ENCODE results near the gene KRT4.

The KRT4 gene

DNA sequence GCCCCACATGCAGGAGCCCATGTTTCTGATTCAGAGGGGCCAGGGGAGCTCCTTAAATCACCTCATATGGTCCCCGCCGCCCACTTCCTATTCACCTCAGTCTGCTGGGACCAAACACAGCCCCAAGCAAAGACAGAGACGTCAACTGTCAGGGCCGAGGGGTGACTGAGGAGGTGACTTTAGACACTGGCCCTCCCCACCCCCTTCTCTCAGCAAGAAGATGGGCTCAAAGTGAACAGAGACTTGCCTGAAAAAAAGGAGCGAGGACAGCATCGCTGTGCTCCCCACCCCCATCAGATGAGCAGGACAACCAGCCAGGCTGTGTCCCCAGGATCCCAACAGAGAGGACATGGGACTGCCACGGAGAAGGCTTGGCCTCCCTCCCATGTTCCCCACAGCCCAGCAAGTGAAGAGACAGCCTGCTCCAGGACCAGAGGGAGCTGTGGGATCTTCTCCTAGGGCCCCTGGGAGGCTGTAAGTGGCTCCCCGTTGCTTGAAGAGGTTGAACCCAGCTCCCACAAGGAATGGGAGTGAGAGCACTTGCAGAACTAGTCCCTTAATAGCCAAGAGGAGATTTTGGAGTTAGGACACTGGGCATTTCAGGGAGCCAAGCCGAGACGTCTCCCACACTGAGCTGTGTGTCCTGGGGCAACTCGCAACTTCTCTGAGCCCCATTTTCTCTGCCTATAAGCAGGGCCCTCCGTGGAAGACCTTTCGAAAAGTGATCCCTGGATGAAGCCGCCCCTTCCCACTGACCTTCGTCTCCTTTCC, 21.5 kb upstream of the KRT4 start:
- Histone ChIP-seq H3K36me3 (ENCODE audit: control insufficient read depth, insufficient read depth, low read length) (no peaks in the 10 kb centered on the region), H3K9ac (ENCODE audit: low read depth, low read length) (no peak overlapping the region), H3K27me3 (ENCODE audit: control insufficient read depth, insufficient read depth, low read length) (no peaks in the 10 kb centered on the region), H3K4me3 (ENCODE audit: low read depth, low read length) (no peak overlapping the region), H3K27ac (ENCODE audit: low read depth, low read length) (no peak overlapping the region), H3K9me3 (ENCODE audit: control insufficient read depth, insufficient read depth, low read length) (no peaks in the 10 kb centered on the region), H3K4me1 (ENCODE audit: control insufficient read depth, insufficient read depth, low read length) (no peaks in the 10 kb centered on the region)

DNA sequence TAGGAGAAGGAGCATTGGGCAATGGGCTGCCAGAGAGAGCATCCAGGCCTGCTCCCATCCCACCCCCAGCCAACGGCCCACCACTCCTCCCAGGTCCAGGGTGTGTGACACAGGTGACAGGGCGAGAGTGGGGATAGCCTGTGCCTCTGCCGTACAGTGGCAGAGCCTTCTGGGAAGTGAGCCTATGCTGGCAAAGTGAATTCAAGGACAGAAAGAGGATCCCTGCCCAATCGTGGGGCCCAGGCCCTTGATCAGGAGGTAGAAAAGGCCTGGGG, 20.7 kb upstream of the KRT4 start:
- no peaks in the 10 kb centered on the region for H3K4me1 ChIP-seq (ENCODE audit: control insufficient read depth, insufficient read depth, low read length)
- no peak overlapping the region for H3K27ac ChIP-seq (ENCODE audit: low read depth, low read length)
- H3K27me3 ChIP-seq (ENCODE audit: control insufficient read depth, insufficient read depth, low read length): no peaks in the 10 kb centered on the region
- no peak overlapping the region for H3K9ac ChIP-seq (ENCODE audit: low read depth, low read length)
- no peaks in the 10 kb centered on the region for H3K9me3 ChIP-seq (ENCODE audit: control insufficient read depth, insufficient read depth, low read length)
- H3K36me3 ChIP-seq (ENCODE audit: control insufficient read depth, insufficient read depth, low read length): no peaks in the 10 kb centered on the region
- no peak overlapping the region for H3K4me3 ChIP-seq (ENCODE audit: low read depth, low read length)

DNA sequence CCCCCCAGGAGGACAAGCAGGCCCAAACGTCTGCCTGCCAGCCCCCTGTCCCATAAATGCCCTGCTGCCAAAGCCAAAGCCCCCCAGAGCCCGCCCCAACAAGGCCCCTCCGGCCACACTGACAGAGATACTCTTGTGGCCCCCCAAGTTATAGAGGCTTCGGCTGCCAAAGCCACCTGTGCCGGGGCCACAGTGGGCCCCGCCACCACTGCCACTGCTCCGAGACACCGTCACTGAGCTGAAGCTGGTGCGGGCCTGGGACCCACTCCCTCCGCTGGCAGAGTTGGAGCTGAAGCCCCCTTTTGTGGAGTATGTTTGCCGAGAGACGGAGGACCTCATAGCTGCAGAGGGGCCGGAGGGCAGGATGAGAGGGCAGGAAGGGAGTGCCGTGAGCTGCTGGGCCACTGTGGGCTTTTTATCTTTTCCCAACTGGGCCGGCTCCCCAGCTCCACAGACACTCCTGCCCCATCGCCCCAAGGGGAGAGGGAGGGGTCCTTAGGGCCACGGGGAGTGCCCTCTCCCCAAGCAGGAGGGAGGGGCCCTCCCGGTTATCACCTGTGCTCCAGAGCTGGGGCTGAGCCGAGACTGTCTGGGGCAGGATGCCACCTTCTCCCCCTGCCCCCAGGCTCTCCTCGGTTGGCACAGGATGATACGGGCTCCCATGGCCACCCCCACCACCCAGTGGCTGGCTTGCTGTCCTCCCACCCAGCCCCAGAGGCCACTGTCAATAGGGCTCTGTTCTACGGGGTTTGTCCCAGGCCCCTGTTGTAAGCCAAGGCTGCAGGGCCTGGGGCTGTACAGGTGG, 20.2 kb upstream of the KRT4 start, which contains the start of gene KRT79:
TSS of gene KRT79 (minus strand) at position 390 of the 805 bp plus-strand sequence. CDS start at position 339, 51 bp downstream.
- no peak within 1 kb of the TSS for H3K9ac ChIP-seq (ENCODE audit: low read depth, low read length)
- H3K36me3 ChIP-seq (ENCODE audit: control insufficient read depth, insufficient read depth, low read length): no peaks in the 10 kb centered on the region
- H3K27me3 ChIP-seq (ENCODE audit: control insufficient read depth, insufficient read depth, low read length): no peaks in the 10 kb centered on the region
- no peak within 1 kb of the TSS for H3K4me3 ChIP-seq (ENCODE audit: low read depth, low read length)
- no peaks in the 10 kb centered on the region for H3K9me3 ChIP-seq (ENCODE audit: control insufficient read depth, insufficient read depth, low read length)
- H3K27ac ChIP-seq (ENCODE audit: low read depth, low read length): no peak within 1 kb of the TSS
- H3K4me1 ChIP-seq (ENCODE audit: control insufficient read depth, insufficient read depth, low read length): no peaks in the 10 kb centered on the region

DNA sequence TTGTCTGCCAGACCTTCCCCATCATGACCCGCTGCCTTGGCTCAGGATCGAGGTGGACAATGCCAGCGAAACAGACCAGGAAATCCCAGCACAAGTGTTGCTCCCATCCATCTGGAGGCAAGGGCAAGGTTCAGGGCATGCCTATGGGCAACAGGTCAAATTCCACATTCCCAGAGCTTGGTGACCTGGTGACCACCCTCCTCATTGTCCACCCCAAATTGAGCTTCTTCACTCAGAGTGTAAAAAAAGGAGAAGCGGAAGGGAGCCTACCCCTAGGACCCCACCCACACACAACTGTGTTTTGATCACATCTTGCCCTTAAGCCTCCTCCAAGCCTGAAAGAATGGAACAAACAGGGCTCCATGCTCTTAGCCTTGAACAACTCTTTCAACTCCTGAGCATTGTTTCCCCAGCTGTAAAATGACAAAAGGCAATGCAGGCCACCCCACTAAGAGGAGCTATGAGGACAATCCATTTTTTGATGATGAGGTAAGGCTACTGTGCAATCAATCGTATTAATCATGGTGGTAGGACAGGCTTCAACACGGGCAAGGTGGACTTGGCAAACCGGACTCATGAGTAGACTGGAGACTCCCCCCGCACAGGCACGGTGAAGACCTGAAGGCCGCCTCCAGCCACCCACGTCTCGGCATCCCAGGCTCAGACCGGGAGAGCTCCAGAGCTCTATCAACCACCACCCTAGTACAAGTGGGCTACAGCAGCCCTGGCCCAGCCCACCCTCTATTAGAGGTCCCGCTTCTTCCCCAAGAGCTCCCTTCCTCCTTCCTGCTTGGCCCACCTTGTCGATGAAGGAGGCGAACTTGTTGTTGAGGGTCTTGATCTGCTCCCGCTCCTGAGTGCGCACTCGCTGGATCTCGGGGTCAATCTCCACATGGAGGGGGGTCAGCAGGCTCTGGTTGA, 19.3 kb upstream of the KRT4 start:
- Histone ChIP-seq H3K27me3 (ENCODE audit: control insufficient read depth, insufficient read depth, low read length) (no peaks in the 10 kb centered on the region), H3K27ac (ENCODE audit: low read depth, low read length) (no peak overlapping the region), H3K4me1 (ENCODE audit: control insufficient read depth, insufficient read depth, low read length) (no peaks in the 10 kb centered on the region), H3K9me3 (ENCODE audit: control insufficient read depth, insufficient read depth, low read length) (no peaks in the 10 kb centered on the region), H3K36me3 (ENCODE audit: control insufficient read depth, insufficient read depth, low read length) (no peaks in the 10 kb centered on the region), H3K9ac (ENCODE audit: low read depth, low read length) (no peak overlapping the region), H3K4me3 (ENCODE audit: low read depth, low read length) (no peak overlapping the region)

DNA sequence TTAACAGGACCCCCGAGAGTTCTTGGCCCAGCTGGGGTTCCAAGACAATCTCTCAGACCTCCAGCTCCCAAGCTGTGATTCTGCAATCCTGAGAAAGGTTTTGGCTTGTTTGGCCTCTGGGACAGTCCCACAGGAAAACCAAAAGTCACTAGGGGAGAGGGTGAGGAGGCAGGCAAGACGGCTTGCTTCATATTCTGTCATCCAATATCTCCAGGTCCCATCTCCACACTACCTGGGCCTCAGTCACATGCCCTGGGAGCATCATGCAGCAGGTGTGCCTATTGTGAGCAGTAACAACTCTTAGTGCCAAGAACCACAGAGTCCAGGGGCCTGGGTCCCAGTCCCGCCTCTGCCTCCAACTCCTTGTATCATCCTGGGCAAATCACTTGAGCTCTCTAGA, 18.5 kb upstream of the KRT4 start:
- no peaks in the 10 kb centered on the region for H3K9me3 ChIP-seq (ENCODE audit: control insufficient read depth, insufficient read depth, low read length)
- H3K9ac ChIP-seq (ENCODE audit: low read depth, low read length): no peak overlapping the region
- no peak overlapping the region for H3K4me3 ChIP-seq (ENCODE audit: low read depth, low read length)
- H3K27ac ChIP-seq (ENCODE audit: low read depth, low read length): no peak overlapping the region
- H3K36me3 ChIP-seq (ENCODE audit: control insufficient read depth, insufficient read depth, low read length): no peaks in the 10 kb centered on the region
- H3K27me3 ChIP-seq (ENCODE audit: control insufficient read depth, insufficient read depth, low read length): no peaks in the 10 kb centered on the region
- peaks cover 3% of the 10 kb centered on the region; the same call in 1 of the 2 replicates for H3K4me1 ChIP-seq (ENCODE audit: control insufficient read depth, insufficient read depth, low read length)

DNA sequence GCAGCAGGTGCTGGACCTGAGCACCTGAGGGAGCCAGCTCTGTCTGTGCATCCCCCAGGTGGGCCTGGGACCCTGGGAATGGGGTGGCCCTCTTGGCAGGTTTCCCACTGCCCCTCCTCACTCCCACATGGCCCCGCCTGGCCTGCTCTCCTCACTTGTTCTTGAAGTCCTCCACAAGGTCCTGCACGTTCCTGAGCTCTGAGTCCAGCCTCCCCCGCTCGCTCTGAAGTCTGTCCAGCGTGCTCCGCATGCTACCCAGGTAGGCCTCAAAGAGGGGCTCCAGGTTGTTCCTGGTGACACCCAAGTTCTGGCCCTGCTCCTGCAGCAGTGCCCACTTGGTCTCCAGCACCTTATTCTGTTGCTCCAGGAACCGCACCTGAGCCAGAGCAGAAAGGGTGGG, 17.3 kb upstream of the KRT4 start:
- peaks cover 6% of the 10 kb centered on the region; the same call in 1 of the 2 replicates for H3K4me1 ChIP-seq (ENCODE audit: control insufficient read depth, insufficient read depth, low read length)
- no peak overlapping the region for H3K27ac ChIP-seq (ENCODE audit: low read depth, low read length)
- H3K9ac ChIP-seq (ENCODE audit: low read depth, low read length): no peak overlapping the region
- no peaks in the 10 kb centered on the region for H3K9me3 ChIP-seq (ENCODE audit: control insufficient read depth, insufficient read depth, low read length)
- H3K27me3 ChIP-seq (ENCODE audit: control insufficient read depth, insufficient read depth, low read length): no peaks in the 10 kb centered on the region
- H3K36me3 ChIP-seq (ENCODE audit: control insufficient read depth, insufficient read depth, low read length): no peaks in the 10 kb centered on the region
- H3K4me3 ChIP-seq (ENCODE audit: low read depth, low read length): no peak overlapping the region

DNA sequence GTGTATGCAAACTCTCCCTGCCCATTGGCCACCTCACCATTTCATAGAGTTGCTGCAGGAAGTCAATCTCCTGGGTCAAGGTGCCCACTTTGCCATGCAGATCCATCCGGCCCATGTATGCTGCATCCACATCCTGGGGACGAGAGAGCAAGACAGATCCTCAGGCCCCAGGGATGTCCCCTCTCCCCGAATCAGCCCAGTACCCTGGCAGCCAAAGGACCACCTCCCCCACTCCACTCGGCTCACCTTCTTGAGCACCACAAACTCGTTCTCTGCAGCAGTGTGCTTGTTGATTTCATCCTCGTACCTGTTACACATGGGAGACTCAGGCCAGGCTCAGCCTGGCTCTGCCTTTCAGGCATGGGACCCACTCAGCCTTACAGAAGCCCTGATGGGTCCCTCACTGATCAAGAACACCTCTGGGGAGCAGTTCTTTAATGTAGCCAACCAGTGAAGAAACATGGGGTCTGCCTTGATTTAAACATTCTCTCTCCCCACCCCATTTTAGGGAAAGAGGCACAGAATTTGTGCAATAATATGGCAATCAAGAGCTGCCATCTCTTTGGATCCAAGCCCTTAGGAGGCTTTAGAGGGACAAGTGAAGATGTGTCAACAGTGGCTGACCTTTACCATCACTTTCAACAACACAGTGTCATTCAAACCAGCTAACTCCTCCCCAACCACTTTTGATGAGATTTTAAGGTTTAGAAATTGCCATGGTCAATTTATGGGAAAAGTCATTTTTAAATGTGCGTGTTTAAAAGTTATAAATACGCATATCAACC, 16.3 kb upstream of the KRT4 start:
- H3K9ac ChIP-seq (ENCODE audit: low read depth, low read length): no peak overlapping the region
- no peaks in the 10 kb centered on the region for H3K9me3 ChIP-seq (ENCODE audit: control insufficient read depth, insufficient read depth, low read length)
- H3K4me1 ChIP-seq (ENCODE audit: control insufficient read depth, insufficient read depth, low read length): peaks cover 6% of the 10 kb centered on the region; the same call in 1 of the 2 replicates
- no peak overlapping the region for H3K27ac ChIP-seq (ENCODE audit: low read depth, low read length)
- no peaks in the 10 kb centered on the region for H3K27me3 ChIP-seq (ENCODE audit: control insufficient read depth, insufficient read depth, low read length)
- H3K4me3 ChIP-seq (ENCODE audit: low read depth, low read length): no peak overlapping the region
- H3K36me3 ChIP-seq (ENCODE audit: control insufficient read depth, insufficient read depth, low read length): no peaks in the 10 kb centered on the region

DNA sequence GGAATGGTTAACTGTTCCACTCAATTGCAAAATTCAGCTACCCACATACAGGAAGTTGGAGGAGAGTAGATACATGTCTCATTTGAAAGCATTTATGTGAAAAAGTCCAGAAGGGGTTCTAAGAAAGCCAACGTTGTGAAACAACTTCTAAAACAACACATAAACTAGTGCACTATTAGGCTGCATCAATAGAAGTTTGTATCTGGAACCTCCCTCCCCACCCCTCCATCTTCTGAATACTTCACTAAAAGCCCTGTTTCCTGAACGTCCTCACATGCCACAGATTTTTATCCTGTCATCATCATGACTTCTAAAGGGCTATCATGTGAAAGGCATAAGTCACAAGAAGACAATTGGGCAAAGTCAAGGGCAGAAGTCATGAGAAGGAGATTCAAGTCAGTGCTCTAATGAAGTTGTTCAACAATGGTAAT, 14.7 kb upstream of the KRT4 start:
- Histone ChIP-seq H3K9ac (ENCODE audit: low read depth, low read length) (no peak overlapping the region), H3K27ac (ENCODE audit: low read depth, low read length) (no peak overlapping the region), H3K9me3 (ENCODE audit: control insufficient read depth, insufficient read depth, low read length) (no peaks in the 10 kb centered on the region), H3K4me3 (ENCODE audit: low read depth, low read length) (no peak overlapping the region), H3K36me3 (ENCODE audit: control insufficient read depth, insufficient read depth, low read length) (no peaks in the 10 kb centered on the region), H3K4me1 (ENCODE audit: control insufficient read depth, insufficient read depth, low read length) (peaks cover 6% of the 10 kb centered on the region; the same call in 1 of the 2 replicates), H3K27me3 (ENCODE audit: control insufficient read depth, insufficient read depth, low read length) (no peaks in the 10 kb centered on the region)

DNA sequence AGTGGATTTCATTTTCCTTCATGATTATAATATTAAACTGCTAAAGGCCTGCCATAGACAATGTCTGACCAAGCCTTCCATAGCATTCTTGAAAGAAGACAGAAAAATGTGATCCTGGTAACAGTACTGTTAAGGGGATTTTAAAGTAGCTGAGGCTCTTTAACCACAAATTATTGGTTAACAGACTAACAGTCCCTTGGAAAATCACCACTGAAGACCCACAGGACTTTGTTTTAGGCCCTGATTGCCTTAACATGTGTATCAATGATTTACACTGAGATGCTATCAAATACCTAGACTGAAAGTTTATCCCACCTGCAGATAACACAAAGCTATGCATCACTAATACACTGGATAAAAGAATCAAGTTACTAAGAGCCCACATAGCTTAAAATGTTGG, 14.2 kb upstream of the KRT4 start:
- Histone ChIP-seq H3K27ac (ENCODE audit: low read depth, low read length) (no peak overlapping the region), H3K9ac (ENCODE audit: low read depth, low read length) (no peak overlapping the region), H3K4me3 (ENCODE audit: low read depth, low read length) (no peak overlapping the region), H3K9me3 (ENCODE audit: control insufficient read depth, insufficient read depth, low read length) (no peaks in the 10 kb centered on the region), H3K27me3 (ENCODE audit: control insufficient read depth, insufficient read depth, low read length) (no peaks in the 10 kb centered on the region), H3K4me1 (ENCODE audit: control insufficient read depth, insufficient read depth, low read length) (peaks cover 6% of the 10 kb centered on the region; the same call in 1 of the 2 replicates), H3K36me3 (ENCODE audit: control insufficient read depth, insufficient read depth, low read length) (no peaks in the 10 kb centered on the region)

DNA sequence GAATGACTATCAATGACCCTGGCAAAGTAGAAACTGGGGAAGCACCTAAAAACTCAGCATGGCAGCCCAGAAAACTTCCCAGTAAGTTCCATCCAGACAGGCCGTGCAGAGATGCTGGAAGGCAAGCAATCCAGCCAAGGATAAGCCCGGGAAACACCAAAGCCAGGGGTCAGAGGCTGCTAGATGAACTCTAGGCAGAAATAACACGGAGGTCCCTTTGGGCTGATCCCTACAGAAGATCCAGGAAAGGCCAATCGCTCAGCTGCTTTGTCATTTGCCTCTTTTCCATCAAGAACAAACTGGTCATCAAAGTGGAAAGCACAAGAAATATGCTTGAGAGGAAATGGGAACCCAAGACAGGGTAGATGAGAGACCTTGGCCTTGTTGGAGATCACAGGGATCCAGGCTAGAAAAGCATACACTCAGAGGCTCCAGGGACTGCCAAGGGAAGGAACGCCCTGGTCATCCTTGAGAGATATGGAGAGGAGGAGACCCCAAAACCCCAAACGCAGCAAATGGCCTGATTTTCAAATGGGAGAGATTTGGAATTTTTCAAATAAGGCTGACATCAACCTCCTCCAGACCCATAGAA, 13.7 kb upstream of the KRT4 start:
- no peak overlapping the region for H3K4me3 ChIP-seq (ENCODE audit: low read depth, low read length)
- no peaks in the 10 kb centered on the region for H3K27me3 ChIP-seq (ENCODE audit: control insufficient read depth, insufficient read depth, low read length)
- H3K9ac ChIP-seq (ENCODE audit: low read depth, low read length): no peak overlapping the region
- H3K4me1 ChIP-seq (ENCODE audit: control insufficient read depth, insufficient read depth, low read length): peaks cover 6% of the 10 kb centered on the region; the same call in 1 of the 2 replicates
- no peaks in the 10 kb centered on the region for H3K9me3 ChIP-seq (ENCODE audit: control insufficient read depth, insufficient read depth, low read length)
- H3K36me3 ChIP-seq (ENCODE audit: control insufficient read depth, insufficient read depth, low read length): no peaks in the 10 kb centered on the region
- no peak overlapping the region for H3K27ac ChIP-seq (ENCODE audit: low read depth, low read length)

All from HUES48 (cell line).